ENCODE data around the gene SLAMF1.

Gene SLAMF1

GRCh38 chr1:160621633-160622413, 25.0 kb downstream of the SLAMF1 start:
- no peak for TF ChIP-seq ZFX (IDR thresholded peaks at IDR 0.05)
- TF ChIP-seq, protein P1, sequence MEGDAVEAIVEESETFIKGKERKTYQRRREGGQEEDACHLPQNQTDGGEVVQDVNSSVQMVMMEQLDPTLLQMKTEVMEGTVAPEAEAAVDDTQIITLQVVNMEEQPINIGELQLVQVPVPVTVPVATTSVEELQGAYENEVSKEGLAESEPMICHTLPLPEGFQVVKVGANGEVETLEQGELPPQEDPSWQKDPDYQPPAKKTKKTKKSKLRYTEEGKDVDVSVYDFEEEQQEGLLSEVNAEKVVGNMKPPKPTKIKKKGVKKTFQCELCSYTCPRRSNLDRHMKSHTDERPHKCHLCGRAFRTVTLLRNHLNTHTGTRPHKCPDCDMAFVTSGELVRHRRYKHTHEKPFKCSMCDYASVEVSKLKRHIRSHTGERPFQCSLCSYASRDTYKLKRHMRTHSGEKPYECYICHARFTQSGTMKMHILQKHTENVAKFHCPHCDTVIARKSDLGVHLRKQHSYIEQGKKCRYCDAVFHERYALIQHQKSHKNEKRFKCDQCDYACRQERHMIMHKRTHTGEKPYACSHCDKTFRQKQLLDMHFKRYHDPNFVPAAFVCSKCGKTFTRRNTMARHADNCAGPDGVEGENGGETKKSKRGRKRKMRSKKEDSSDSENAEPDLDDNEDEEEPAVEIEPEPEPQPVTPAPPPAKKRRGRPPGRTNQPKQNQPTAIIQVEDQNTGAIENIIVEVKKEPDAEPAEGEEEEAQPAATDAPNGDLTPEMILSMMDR (conservative IDR thresholded peaks at IDR 0.05), result no peak
- no peak overlapping the region; the same call in 1 of the 2 replicates for H3K27ac ChIP-seq

- TF ChIP-seq ZFX (IDR thresholded peaks at IDR 0.05), result no peak
- TF ChIP-seq, protein P1 (conservative IDR thresholded peaks at IDR 0.05), result no peak
- no peak overlapping the region; the same call in 1 of the 2 replicates for H3K27ac ChIP-seq
Observed at GRCh38 chr1:160620942-160621632, 25.8 kb downstream of the SLAMF1 start.

- no peak for TF ChIP-seq ZFX (IDR thresholded peaks at IDR 0.05)
- TF ChIP-seq, protein P1 (conservative IDR thresholded peaks at IDR 0.05), result no peak
- H3K27ac ChIP-seq, result no peak overlapping the region
Observed at GRCh38 chr1:160619742-160620277, 27.0 kb downstream of the SLAMF1 start.

DNA sequence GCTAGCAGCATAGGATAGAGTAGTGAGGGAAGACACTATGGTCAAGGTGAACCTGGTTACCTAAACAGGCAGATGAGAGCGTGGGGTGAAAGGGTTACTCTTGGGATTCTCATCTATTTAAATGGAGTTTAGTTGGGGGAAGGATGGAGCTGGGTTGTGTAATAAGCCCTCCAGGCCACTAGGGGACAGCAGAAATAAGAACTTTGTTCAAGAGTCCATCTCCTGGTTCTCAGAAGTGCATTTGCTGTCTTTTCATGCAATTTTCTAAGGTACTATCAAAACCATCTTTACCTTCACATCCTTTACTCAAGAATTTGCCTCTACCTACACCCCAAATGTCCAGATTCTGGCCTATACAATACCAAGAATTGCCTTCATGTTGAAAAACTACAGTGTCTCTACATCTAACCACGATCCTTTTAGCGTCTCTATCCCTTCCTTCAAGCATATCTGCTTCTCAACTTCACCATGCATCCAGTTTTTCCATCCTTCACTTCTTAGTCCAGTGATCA, 28.0 kb downstream of the SLAMF1 start:
- no peak overlapping the region for H3K27ac ChIP-seq
- TF ChIP-seq, protein P1 (conservative IDR thresholded peaks at IDR 0.05), result peak; percentile 83
- no peak for TF ChIP-seq ZFX (IDR thresholded peaks at IDR 0.05)

DNA sequence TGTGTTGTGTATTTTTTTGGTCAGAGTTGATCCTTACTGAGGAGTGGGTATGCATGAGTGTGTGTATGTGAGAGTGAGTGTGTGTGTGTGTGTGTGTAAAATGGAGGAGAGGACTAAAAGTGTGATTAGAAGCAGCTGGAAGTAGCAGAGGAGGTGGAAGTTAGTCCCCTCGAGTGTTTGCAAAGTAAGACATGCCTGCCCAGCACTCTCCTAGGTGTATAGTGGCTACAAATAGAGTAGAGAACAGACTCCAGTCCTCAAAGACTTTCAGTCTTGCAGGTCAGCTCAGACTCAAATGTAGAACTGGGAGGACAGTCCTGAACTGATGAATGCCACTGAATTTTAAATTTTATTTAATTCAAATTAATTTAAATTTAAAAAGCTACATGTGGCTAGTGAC, 28.5 kb downstream of the SLAMF1 start:
- TF ChIP-seq, protein P1 (conservative IDR thresholded peaks at IDR 0.05), result no peak
- no peak for TF ChIP-seq ZFX (IDR thresholded peaks at IDR 0.05)
- H3K27ac ChIP-seq, result no peak overlapping the region

DNA sequence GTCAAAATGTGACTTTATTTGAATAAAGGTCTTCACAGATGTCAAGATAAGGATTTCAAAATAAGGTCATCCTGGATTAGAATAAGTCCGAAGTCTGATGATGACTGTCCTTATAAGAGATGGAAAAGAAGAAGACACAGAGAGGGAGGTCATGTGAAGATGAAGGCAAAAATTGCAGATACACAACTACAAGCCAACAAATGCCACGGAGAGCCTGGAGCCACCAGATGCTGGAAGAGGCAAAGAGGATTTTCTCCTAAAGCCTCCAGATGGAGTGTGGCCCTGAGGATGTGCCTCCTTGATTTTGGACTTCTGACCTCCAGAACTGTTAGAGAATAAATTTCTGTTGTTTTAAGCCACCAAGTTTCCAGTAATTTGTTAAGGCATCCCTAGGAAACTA, 31.2 kb downstream of the SLAMF1 start:
- TF ChIP-seq, protein P1 (conservative IDR thresholded peaks at IDR 0.05), result no peak
- TF ChIP-seq ZFX (IDR thresholded peaks at IDR 0.05), result no peak
- H3K27ac ChIP-seq, result no peak overlapping the region

DNA sequence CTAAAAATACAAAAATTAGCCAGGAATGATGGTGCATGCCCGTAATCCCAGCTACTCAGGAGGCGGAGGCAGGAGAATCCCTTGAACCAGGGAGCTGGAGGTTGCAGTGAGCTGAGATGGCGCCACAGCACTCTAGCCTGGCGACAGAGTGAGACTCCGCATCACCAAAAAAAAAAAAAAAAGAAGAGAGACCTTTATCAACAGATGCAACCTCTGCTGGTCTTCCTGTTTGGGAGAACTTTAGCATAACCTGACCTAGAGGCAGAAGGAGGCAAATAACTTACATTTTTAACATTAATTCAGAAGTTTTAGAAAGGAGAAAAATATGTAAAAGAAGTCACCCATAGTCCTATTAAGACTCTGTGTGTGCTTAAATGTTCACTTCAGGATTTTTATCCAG, 32.4 kb downstream of the SLAMF1 start:
- H3K27ac ChIP-seq, result no peak overlapping the region
- TF ChIP-seq, protein P1 (conservative IDR thresholded peaks at IDR 0.05), result no peak
- TF ChIP-seq ZFX (IDR thresholded peaks at IDR 0.05), result no peak

Data from C4-2B (cell line).